MM.1S (cell line): ENCODE results near the gene CMTM7.

Source experiments
- DNase-seq: peaks from one replicate; pipeline ENCODE4 v3.0.0-alpha.2; 2015
- H2AFZ ChIP-seq: fragments of 300-600 bp; sonication (generic); 2 replicates; pipeline ENCODE4 v1.6.0; 2016; ENCODE audit warnings: antibody characterized with exemption, low read length
- H3F3A ChIP-seq: fragments of 300-600 bp; sonication (generic); 2 replicates; pipeline ENCODE4 v1.6.1; 2016; ENCODE audit warnings: mild to moderate bottlenecking, antibody characterized with exemption, low read length, moderate library complexity, mixed read lengths; ENCODE audit not compliant: insufficient read depth
- H3K27ac ChIP-seq: fragments of 300-600 bp; sonication (generic); 2 replicates; pipeline ENCODE4 v1.5.1; 2016; ENCODE audit warnings: mild to moderate bottlenecking, low read length
- H3K27me3 ChIP-seq: fragments of 300-600 bp; sonication (generic); replicated peaks from 2 replicates; pipeline ENCODE4 v1.6.0; 2016; ENCODE audit warnings: low read length; ENCODE audit not compliant: insufficient read depth
- H3K36me3 ChIP-seq: fragments of 300-600 bp; sonication (generic); replicated peaks from 2 replicates; pipeline ENCODE4 v1.6.1; 2016; ENCODE audit warnings: mild to moderate bottlenecking, low read length, mixed read lengths; ENCODE audit not compliant: insufficient read depth
- H3K4me1 ChIP-seq: fragments of 300-600 bp; sonication (generic); 2 replicates; pipeline ENCODE4 v1.6.1; 2016; ENCODE audit warnings: low read length, mixed read lengths
- H3K4me2 ChIP-seq: fragments of 300-600 bp; sonication (generic); 2 replicates; pipeline ENCODE4 v1.6.0; 2016; ENCODE audit warnings: low read depth, low read length
- H3K4me3 ChIP-seq: fragments of 300-600 bp; sonication (generic); 2 replicates; pipeline ENCODE4 v1.5.1; 2016; ENCODE audit warnings: low read length, mixed read lengths
- H3K79me2 ChIP-seq: fragments of 300-600 bp; sonication (generic); 2 replicates; pipeline ENCODE4 v1.6.1; 2016; ENCODE audit warnings: mixed run types, low read length, mixed read lengths
- H3K9ac ChIP-seq: fragments of 300-600 bp; sonication (generic); 2 replicates; pipeline ENCODE4 v1.6.1; 2016; ENCODE audit warnings: low read length, mixed read lengths
- H3K9me2 ChIP-seq: fragments of 300-600 bp; sonication (generic); replicated peaks from 2 replicates; pipeline ENCODE4 v1.6.1; 2016; ENCODE audit warnings: mild to moderate bottlenecking, low read length, mixed read lengths; ENCODE audit not compliant: insufficient read depth
- H3K9me3 ChIP-seq: fragments of 300-600 bp; sonication (generic); replicated peaks from 2 replicates; pipeline ENCODE4 v1.6.1; 2016; ENCODE audit warnings: mild to moderate bottlenecking, low read length, mixed read lengths; ENCODE audit not compliant: insufficient read depth
- H4K20me1 ChIP-seq: fragments of 300-600 bp; sonication (generic); 2 replicates; pipeline ENCODE4 v1.6.1; 2016; ENCODE audit warnings: mild to moderate bottlenecking, low read length, moderate library complexity, mixed read lengths; ENCODE audit not compliant: insufficient read depth
- CTCF ChIP-seq: fragments of 300-600 bp; sonication (generic); IDR thresholded peaks from 2 replicates; pipeline ENCODE4 v1.5.1; 2016; ENCODE audit warnings: antibody characterized with exemption, low read length, mixed read lengths
- EZH2 ChIP-seq: fragments of 300-600 bp; sonication (generic); optimal IDR thresholded peaks from 2 replicates; pipeline ENCODE3; 2017; ENCODE audit warnings: low read depth, mild to moderate bottlenecking, antibody characterized with exemption, low read length, mixed read lengths
- EZH2phosphoT487 ChIP-seq: fragments of 300-600 bp; sonication (generic); IDR thresholded peaks from 2 replicates; pipeline ENCODE4 v1.6.1; 2018; ENCODE audit warnings: antibody characterized with exemption, low read length

The CMTM7 gene

GRCh38 chr3:32440611-32441350 lies 49.1 kb downstream of the CMTM7 start:
- no peak for DNase-seq
- no peak overlapping the region for H2AFZ ChIP-seq
- no peaks in the 10 kb centered on the region for H3K9me2 ChIP-seq
- no peak overlapping the region for H3K27ac ChIP-seq
- no peaks in the 10 kb centered on the region for H3K9me3 ChIP-seq
- TF ChIP-seq CTCF (no peak), EZH2phosphoT487 (no peak), EZH2 (no peak)
- H3K27me3 ChIP-seq: no peaks in the 10 kb centered on the region
- no peak overlapping the region for H3K4me2 ChIP-seq
- H3K9ac ChIP-seq: no peak overlapping the region
- H3K79me2 ChIP-seq: no peaks in the 10 kb centered on the region
- H3F3A ChIP-seq: no peaks in the 10 kb centered on the region
- no peak overlapping the region for H3K4me3 ChIP-seq
- no peaks in the 10 kb centered on the region for H4K20me1 ChIP-seq
- no peaks in the 10 kb centered on the region for H3K36me3 ChIP-seq
- peaks cover 7% of the 10 kb centered on the region for H3K4me1 ChIP-seq

DNA sequence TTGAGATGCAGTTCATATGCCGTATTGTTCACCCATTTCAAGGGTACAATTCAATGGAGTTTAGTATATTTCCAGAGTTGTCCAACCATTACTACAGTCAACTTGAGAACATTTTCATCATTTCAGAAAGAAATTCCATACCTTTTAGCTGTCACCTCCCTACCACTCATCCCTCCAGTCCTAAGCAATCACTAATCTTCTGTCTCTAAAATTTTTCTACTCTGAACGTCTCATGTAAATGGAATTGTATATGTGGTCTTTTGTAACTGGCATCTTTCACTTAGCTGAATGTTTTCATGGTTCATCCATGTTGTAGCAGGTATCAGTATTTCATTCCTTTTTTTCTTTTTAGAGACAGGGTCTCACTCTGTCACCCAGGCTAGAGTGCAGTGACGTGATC lies 51.1 kb downstream of the CMTM7 start:
- Histone ChIP-seq H3K27me3 (no peaks in the 10 kb centered on the region), H4K20me1 (no peaks in the 10 kb centered on the region), H3F3A (no peaks in the 10 kb centered on the region), H3K9me2 (no peaks in the 10 kb centered on the region), H2AFZ (no peak overlapping the region), H3K27ac (no peak overlapping the region), H3K4me2 (no peak overlapping the region), H3K79me2 (no peaks in the 10 kb centered on the region), H3K9me3 (no peaks in the 10 kb centered on the region), H3K36me3 (no peaks in the 10 kb centered on the region), H3K4me1 (peaks cover 7% of the 10 kb centered on the region), H3K9ac (no peak overlapping the region), H3K4me3 (no peak overlapping the region)
- TF ChIP-seq EZH2phosphoT487: no peak
- DNase-seq: no peak

DNA sequence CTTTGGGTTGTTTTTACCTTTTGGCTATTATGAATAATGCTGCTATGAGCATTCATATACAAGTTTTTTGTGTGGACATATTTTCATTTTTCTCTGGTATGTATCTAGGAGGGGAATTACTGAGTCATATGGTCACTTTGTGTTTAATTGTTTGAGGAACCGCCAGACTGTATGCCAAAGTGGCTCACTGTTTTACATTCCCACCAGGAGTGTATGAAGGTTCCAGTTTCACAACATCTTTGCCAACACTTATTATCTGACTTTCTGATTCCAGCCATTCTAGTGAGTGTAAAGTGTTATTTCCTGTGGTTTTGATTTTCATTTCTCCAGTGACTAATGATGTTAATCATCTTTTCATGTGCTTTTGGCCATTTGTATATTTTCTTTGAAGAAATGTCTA lies 51.8 kb downstream of the CMTM7 start:
- Histone ChIP-seq H3K4me2 (no peak overlapping the region), H2AFZ (no peak overlapping the region), H3K4me1 (peaks cover 5% of the 10 kb centered on the region), H3K36me3 (no peaks in the 10 kb centered on the region), H4K20me1 (no peaks in the 10 kb centered on the region), H3K4me3 (no peak overlapping the region), H3K79me2 (no peaks in the 10 kb centered on the region), H3K9me2 (no peaks in the 10 kb centered on the region), H3K9me3 (no peaks in the 10 kb centered on the region), H3K9ac (no peak overlapping the region), H3F3A (no peaks in the 10 kb centered on the region), H3K27ac (no peak overlapping the region), H3K27me3 (no peaks in the 10 kb centered on the region)
- no peak for DNase-seq
- TF ChIP-seq EZH2phosphoT487: no peak
- no peak for TF ChIP-seq EZH2
- no peak for TF ChIP-seq CTCF

DNA sequence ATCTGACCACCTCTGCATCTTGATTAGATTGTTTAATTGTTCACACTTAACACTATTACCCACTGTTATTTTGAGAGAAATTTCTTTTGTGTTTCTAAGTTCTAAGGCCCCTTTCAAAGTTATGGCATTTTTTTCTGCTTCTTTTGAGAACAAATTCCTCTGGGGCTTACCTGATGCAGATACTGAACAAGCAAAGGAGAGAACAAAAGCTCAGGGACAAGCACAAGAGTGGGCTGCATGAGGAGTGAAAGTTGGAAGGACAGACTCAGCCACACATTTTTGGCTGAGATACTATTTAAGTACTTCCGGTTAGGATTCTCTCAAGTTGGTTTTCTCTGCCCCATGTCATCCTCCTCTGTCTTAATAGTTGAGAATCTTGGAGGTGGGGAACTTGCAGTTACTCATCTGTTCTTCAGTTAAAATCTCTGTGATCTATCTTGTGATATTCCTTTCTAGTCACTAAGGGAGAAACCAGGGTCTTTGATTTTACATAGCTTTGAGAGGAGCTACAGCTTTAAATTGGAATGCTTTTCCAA lies 56.3 kb downstream of the CMTM7 start:
- H3K4me2 ChIP-seq: no peak overlapping the region
- no peak overlapping the region for H3K9ac ChIP-seq
- H3K36me3 ChIP-seq: no peaks in the 10 kb centered on the region
- H2AFZ ChIP-seq: no peak overlapping the region
- no peak for DNase-seq
- H3K79me2 ChIP-seq: no peaks in the 10 kb centered on the region
- no peaks in the 10 kb centered on the region for H3K4me1 ChIP-seq
- no peaks in the 10 kb centered on the region for H3K9me3 ChIP-seq
- H4K20me1 ChIP-seq: no peaks in the 10 kb centered on the region
- H3K4me3 ChIP-seq: no peak overlapping the region
- no peak for TF ChIP-seq EZH2
- no peak for TF ChIP-seq EZH2phosphoT487
- TF ChIP-seq CTCF: no peak
- H3F3A ChIP-seq: no peaks in the 10 kb centered on the region
- H3K9me2 ChIP-seq: no peaks in the 10 kb centered on the region
- H3K27ac ChIP-seq: no peak overlapping the region
- no peaks in the 10 kb centered on the region for H3K27me3 ChIP-seq
